ENCODE measurements around the gene UTP4. TPM values are rescaled to one million over a fixed set of nuclear protein-coding genes. Genes with fewer than 3 reads are reported as not detected.

Gene UTP4
- total and polyA plus RNA-seq, 2 experiments from 2014 or later, result 10.0 to 51.6 TPM

Other genes starting within 250 kb of the UTP4 start
- 0.03 and 0.46 TPM in 2 replicates for gene HAS3, start 27.0 kb upstream of the UTP4 start, total RNA-seq
- 0.62 TPM in 1 of 2 replicates, not detected in the other for gene HAS3, start 27.0 kb upstream of the UTP4 start, polyA plus RNA-seq
- 74.8 and 94.6 TPM in 2 replicates for gene CHTF8, start 61 bp upstream of the UTP4 start, total RNA-seq
- 112 and 132 TPM in 2 replicates for gene CHTF8, start 61 bp upstream of the UTP4 start, polyA plus RNA-seq
- 17.1 and 35.7 TPM in 2 replicates for gene SNTB2, start 54.5 kb downstream of the UTP4 start, total RNA-seq
- gene SNTB2, start 54.5 kb downstream of the UTP4 start, polyA plus RNA-seq, result 12.7 and 18.6 TPM in 2 replicates
- gene VPS4A, start 178.7 kb downstream of the UTP4 start, total RNA-seq, result 30.8 and 36.9 TPM in 2 replicates
- 50.7 and 52.2 TPM in 2 replicates for gene VPS4A, start 178.7 kb downstream of the UTP4 start, polyA plus RNA-seq
- 16.1 and 16.7 TPM in 2 replicates for gene PDF, start 197.9 kb downstream of the UTP4 start, total RNA-seq
- 12.0 and 13.2 TPM in 2 replicates for gene PDF, start 197.9 kb downstream of the UTP4 start, polyA plus RNA-seq
- 79.2 and 95.3 TPM in 2 replicates for gene COG8, start 206.9 kb downstream of the UTP4 start, total RNA-seq
- 54.5 and 62.6 TPM in 2 replicates for gene COG8, start 206.9 kb downstream of the UTP4 start, polyA plus RNA-seq
- 8.5 and 9.5 TPM in 2 replicates for gene NIP7, start 207.1 kb downstream of the UTP4 start, total RNA-seq
- 23.6 and 26.1 TPM in 2 replicates for gene NIP7, start 207.1 kb downstream of the UTP4 start, polyA plus RNA-seq
- 0.69 TPM in 1 of 2 replicates, not detected in the other for gene TMED6, start 219.1 kb downstream of the UTP4 start, total RNA-seq
- 0.37 and 0.95 TPM in 2 replicates for gene TMED6, start 219.1 kb downstream of the UTP4 start, polyA plus RNA-seq